Measurements from ENCODE around the gene PPM1H.
"Not testable (repeated sequence)": the region's sequence is repeated elsewhere in the genome, so short reads cannot be mapped to it uniquely, and the experiment has no call there.

Gene PPM1H

GRCh38 chr12:62934799-62935674 lies at the start of gene PPM1H:
TSS of gene PPM1H (minus strand) at chr12:62935150. CDS start at chr12:62934736, 414 bp downstream.
- peak; percentile 24 for FAIRE-seq

- FAIRE-seq: peak; percentile 24
Observed at GRCh38 chr12:62983594-62983993, 48.6 kb upstream of the PPM1H start.

- FAIRE-seq: no peak
Observed at GRCh38 chr12:62978768-62979167, 43.8 kb upstream of the PPM1H start.

GRCh38 chr12:62977883-62978282 lies 42.9 kb upstream of the PPM1H start:
- no peak for FAIRE-seq

- no peak for FAIRE-seq
Observed at GRCh38 chr12:62977418-62977817, 42.5 kb upstream of the PPM1H start.

DNA sequence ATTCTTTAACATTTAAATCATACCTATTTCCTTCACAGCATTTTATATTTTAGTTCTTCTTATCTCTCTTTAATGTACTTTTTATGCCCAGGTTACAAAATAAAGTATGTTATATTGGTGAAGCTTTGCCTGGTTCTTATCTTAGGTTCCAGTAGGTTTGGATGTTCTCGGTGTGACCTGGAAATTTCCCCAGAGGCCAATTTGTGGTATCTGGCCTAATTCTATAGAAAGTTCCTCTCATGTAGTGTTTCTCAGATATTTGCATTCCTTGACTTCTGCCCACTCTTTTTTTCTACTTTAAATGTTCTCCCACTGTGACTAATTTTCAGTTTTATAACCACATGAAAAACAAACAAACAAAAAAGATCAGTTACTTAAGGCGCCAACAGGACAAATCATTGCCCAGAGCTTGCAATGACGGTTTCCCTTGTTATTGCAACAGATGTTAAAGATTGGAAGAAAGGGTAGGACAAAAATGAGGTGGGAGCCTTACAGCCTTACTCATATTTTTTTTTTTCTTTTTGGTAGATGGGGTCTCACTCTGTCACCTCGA lies 41.2 kb upstream of the PPM1H start:
- FAIRE-seq: no peak

DNA sequence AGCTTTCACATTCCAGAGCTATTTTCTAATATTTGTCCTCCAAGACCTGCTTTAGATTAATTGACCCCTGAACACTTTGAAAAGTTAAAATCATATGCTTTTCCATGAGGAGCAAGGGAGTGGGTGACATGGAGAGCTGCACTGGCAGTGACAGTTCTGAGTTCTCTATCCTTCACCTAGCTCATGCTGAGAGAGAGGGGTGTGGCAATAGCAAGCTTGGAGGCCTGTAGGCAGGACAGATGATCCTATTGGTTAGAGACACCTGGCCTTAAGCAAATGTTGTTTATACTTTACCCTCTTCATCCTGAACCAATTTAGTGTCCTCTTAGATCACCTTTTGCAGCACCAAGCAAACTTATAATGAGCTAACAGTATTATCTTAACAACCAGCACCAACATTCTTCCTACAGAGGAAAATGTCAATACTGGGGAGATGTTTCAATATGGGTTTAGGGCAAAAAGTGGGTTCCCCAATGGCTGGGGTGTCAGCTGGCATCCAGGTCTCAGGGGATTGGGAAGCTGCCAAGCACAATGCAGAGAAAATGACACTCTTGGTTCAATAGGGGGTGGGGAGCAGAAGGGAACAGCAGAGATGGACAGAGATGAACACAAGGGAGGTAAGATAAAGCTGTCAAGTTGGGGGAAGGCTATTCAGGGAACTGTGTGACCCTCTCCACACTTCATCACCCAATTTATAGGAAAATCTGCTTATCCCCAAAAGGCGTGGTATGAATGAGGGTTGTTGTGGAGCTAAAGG lies 37.0 kb upstream of the PPM1H start:
- FAIRE-seq: no peak

DNA sequence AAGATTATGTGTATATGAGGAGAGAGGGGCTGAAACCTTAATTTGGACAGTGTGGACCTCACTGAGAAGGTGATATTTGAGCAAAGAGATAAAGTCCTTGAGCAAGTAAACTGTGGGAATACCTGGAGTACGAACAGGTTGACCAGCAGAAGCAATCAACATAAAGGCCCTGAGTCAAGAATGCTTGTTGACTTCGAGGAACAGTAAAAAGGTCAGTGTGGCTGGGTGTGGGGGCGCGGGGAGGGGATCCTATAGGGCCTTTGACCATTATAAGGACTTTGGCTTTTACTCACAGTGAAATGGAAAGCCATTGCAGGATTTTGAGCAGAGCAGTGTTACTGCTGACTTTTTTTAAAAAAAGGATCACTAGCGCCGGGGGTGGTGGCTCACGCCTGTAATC lies 34.7 kb upstream of the PPM1H start:
- FAIRE-seq: no peak

- FAIRE-seq: no peak
Observed at GRCh38 chr12:62967701-62968100, 32.8 kb upstream of the PPM1H start.

DNA sequence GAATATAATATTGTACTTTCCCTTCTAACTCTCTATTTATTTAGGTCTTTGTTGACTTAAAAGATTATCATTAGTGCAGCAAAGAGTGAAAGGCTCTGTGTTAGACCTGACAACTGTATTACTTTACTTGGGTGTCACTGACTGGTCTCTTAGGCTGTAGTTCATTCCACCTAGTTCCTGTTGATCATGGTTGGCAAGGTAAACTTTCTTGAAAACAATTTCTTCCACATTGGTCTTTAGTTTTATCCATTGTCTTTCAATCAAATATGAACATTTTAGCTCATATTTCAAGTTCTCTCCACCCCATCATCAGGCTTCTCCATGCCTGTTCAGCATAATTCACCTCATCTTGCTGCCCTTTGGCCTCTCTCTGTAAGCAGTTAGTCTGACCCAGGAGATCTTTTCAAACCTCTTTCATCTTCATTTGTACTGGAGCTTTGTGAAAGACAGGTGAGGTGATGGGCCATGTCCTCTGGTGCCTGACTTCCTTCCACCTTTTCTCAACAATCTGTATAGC lies 32.1 kb upstream of the PPM1H start:
- FAIRE-seq: peak; percentile 92

GRCh38 chr12:62966446-62966989 lies 31.6 kb upstream of the PPM1H start:
- FAIRE-seq: peak; percentile 96

GRCh38 chr12:62965700-62966099 lies 30.8 kb upstream of the PPM1H start:
- not testable (repeated sequence) for FAIRE-seq

GRCh38 chr12:62965242-62965641 lies 30.3 kb upstream of the PPM1H start:
- FAIRE-seq: peak; percentile 36

DNA sequence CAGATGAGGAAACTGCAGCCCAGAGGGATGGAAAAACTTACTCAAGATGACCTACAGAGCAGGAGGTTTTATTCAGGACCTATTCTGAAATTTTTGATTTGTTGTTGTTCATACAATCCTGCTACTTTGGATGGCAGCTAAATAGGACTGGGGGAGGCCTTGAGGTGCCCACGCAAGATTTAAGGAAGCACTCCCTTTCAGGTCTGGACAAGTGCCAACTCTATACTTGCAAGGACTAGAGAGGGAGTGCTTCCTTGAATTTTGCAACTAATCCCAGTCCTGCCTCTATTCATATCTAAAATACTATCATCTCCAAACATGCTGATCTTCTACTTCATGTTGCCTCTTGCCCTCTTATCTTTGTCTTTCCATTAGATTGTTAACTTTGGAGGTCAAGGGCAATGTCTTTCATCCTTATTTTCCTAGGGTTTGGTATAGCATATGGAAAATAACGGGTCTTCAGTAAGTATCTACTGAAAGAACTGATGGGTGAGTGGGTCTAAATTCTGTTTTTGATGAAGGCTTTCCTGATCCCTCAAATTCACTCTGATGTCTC lies 28.6 kb upstream of the PPM1H start:
- no peak for FAIRE-seq

GRCh38 chr12:62960324-62960723 lies 25.4 kb upstream of the PPM1H start:
- no peak for FAIRE-seq

DNA sequence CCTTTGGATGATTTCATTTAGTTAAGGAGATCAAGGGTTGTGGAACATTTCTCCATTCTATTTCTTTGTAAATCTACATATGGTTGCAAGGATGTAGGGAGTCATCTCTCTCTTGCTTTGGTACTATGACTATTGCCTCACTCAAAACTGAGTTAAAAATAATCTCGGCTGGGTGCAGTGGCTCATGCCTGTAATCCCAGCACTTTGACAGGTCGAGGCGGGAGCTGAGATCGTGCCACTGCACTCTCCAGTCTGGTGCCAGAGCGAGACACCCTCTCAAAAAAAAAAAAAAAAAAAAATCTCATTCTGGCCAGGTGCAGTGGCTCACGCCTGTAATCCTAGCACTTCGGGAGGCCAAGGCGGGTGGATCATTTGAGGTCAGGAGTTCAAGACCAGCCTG lies 24.8 kb upstream of the PPM1H start:
- no peak for FAIRE-seq

GRCh38 chr12:62957233-62957953 lies 22.4 kb upstream of the PPM1H start:
- FAIRE-seq: peak; percentile 62

- no peak for FAIRE-seq
Observed at GRCh38 chr12:62955678-62956077, 20.7 kb upstream of the PPM1H start.

GRCh38 chr12:62950317-62950716 lies 15.4 kb upstream of the PPM1H start:
- FAIRE-seq: no peak

DNA sequence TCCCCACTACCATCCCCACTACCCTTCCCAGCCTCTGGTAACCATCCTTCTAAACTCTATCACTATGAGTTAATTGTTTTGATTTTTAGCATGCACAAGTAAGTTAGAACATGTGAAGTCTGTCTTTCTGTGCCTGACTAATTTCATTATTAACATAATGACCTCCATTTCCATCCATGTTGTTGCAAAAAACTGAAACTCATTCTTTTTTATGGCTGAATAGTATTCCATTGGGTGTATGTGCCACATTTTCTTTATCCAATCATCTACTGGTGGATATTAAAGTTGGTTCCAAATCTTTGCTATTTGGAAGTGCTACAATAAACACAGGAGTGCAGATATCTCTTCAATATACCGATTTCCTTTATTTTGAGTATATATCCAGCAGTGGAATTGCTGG lies 13.2 kb upstream of the PPM1H start:
- no peak for FAIRE-seq

DNA sequence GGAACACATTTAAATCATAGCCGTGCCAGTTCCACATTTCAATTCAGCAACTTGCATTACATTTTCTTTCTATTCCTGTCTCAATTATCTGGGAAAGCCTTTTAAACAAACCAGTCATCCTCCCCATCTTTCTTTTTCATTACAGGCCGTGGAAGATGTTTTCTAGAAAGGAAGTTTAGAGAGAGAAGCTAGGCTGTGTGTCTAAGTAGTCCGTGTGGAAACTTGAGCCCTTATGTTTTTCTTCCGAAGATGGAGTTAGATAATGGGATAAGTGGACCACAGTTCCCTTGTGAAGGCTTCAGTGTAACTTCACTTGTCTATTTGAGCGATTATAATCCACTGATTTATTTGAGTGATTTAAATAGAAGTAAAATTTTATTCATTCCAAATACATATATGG lies 12.4 kb upstream of the PPM1H start:
- no peak for FAIRE-seq

GRCh38 chr12:62943779-62944395 lies 8.9 kb upstream of the PPM1H start:
- no peak for FAIRE-seq
